ENCODE data around the gene KCTD6. TPM values are rescaled to one million over a fixed set of nuclear protein-coding genes. Genes with fewer than 3 reads are reported as not detected.

The KCTD6 gene
- total RNA-seq, 1 donor from 2014 or later = 9.7 TPM

DNA sequence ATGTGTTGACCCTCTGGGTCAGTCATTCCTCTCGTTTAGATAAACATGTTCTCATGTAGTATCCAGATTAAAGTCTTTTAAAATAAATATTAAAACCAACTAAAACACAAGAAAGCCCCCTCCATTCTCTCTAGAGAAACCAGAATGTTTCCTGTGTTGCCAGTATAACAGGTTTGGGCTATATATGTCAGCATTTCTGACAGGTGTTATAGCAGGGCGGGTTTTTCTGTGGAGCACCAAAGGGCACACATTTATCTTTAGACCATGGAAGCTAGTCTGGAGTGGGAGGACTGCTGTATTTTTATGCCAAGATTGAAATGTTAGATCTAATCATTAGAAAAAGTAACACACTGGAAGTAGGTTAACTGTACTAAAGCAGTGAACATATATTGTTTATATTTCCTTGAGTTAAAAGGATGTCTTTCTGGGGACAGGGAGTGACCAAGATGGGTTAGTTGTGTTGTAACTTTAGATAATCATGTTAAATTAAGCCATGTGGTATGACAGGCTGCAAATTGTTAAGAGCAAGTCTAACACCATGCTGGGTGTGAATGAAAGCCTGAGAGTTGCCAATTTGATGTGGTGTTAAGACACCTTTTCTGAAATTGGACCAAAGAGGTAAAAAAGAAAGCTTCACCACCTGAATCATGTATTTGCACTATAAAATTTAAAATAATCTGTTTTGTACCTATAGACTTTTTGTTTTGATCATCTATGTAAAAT is 15.6 kb downstream of the KCTD6 start:
- H3K9me3 Mint-ChIP-seq (ENCODE audit: low read depth) = no peaks in the 10 kb centered on the region
- TF ChIP-seq, protein P1, sequence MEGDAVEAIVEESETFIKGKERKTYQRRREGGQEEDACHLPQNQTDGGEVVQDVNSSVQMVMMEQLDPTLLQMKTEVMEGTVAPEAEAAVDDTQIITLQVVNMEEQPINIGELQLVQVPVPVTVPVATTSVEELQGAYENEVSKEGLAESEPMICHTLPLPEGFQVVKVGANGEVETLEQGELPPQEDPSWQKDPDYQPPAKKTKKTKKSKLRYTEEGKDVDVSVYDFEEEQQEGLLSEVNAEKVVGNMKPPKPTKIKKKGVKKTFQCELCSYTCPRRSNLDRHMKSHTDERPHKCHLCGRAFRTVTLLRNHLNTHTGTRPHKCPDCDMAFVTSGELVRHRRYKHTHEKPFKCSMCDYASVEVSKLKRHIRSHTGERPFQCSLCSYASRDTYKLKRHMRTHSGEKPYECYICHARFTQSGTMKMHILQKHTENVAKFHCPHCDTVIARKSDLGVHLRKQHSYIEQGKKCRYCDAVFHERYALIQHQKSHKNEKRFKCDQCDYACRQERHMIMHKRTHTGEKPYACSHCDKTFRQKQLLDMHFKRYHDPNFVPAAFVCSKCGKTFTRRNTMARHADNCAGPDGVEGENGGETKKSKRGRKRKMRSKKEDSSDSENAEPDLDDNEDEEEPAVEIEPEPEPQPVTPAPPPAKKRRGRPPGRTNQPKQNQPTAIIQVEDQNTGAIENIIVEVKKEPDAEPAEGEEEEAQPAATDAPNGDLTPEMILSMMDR (IDR thresholded peaks at IDR 0.05) = no peak
- no peak overlapping the region for H3K4me3 Mint-ChIP-seq (ENCODE audit: unreplicated experiment)
- DNase-seq (ENCODE audit: low spot score) = no peak
- H3K4me1 Mint-ChIP-seq (ENCODE audit: low read depth) = peaks cover 7% of the 10 kb centered on the region
- peaks cover 2% of the 10 kb centered on the region for H3K36me3 Mint-ChIP-seq (ENCODE audit: low read depth)
- H3K27me3 Mint-ChIP-seq (ENCODE audit: low read depth) = no peaks in the 10 kb centered on the region
- no peak overlapping the region for H3K27ac Mint-ChIP-seq (ENCODE audit: unreplicated experiment)

DNA sequence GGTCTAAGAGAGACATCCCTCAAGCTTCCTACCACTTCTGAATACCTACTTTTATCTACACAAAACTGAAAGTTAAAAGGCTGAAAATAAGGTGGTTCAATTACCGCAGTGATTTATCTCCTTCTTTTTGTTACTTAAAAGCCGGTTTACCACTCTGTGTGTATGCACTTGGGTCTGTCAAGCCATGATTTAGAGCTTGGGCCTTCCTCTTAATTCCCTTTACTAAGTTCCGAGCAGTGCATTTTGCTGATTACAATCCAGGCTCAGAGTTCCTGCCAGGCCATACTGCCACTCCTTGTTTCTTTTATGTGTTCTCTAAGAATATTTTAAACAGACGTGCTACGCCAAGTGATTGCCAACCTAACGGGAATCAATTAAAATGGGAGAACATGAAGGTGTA is 16.5 kb downstream of the KCTD6 start:
- no peak overlapping the region for H3K27ac Mint-ChIP-seq (ENCODE audit: unreplicated experiment)
- peaks cover 2% of the 10 kb centered on the region for H3K36me3 Mint-ChIP-seq (ENCODE audit: low read depth)
- no peaks in the 10 kb centered on the region for H3K27me3 Mint-ChIP-seq (ENCODE audit: low read depth)
- no peaks in the 10 kb centered on the region for H3K9me3 Mint-ChIP-seq (ENCODE audit: low read depth)
- H3K4me3 Mint-ChIP-seq (ENCODE audit: unreplicated experiment) = no peak overlapping the region
- TF ChIP-seq, protein P1 (IDR thresholded peaks at IDR 0.05) = no peak
- no peaks in the 10 kb centered on the region for H3K4me1 Mint-ChIP-seq (ENCODE audit: low read depth)
- no peak for DNase-seq (ENCODE audit: low spot score)

DNA sequence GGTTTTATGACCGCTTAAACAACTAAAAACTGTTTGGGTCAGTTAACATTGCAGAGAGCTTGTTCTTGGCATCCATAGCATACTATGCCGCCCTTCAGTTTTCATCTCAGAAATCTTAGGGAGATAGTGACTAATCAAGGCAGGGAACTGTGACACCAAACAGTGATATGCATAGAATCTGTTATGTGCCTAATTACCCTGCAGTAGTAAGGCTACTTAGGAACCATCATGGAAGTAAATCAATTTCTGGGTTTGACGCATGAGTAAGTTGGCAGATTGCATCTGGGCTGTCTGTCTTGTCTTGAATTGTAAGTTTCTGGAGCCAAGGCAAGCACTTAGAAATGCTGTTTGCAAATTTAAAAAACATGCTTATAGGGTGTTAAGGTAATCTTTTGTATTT is 22.5 kb downstream of the KCTD6 start:
- Mint-ChIP-seq H3K4me1 (ENCODE audit: low read depth) (peaks cover 6% of the 10 kb centered on the region), H3K4me3 (ENCODE audit: unreplicated experiment) (no peak overlapping the region)

DNA sequence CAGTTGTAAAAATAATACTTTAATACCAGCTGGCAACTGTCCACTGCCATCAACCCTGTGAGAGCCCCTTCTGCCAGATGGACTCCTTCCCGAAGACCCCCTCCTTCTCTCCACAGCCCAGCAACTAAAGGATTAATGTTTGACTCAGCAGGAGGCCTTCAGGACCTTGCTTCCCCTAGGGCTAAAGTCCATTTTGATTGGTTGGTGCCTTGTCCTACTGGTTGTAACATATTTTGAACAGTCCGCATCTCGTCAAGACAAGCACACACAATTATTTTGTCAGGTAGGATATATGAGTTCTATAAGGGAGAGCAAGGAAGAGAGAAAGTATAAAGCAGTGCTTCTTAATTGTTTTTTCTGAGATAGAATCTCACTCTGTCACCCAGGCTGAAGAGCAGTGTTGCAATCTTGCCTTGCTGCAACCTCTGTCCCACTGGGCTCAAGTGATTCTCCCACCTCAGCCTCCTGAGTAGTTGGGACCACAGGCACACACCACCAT is 26.4 kb downstream of the KCTD6 start:
- DNase-seq (ENCODE audit: low spot score) = no peak
- no peak overlapping the region for H3K27ac Mint-ChIP-seq (ENCODE audit: unreplicated experiment)
- H3K36me3 Mint-ChIP-seq (ENCODE audit: low read depth) = no peaks in the 10 kb centered on the region
- no peak overlapping the region for H3K4me3 Mint-ChIP-seq (ENCODE audit: unreplicated experiment)
- TF ChIP-seq, protein P1 (IDR thresholded peaks at IDR 0.05) = no peak
- H3K4me1 Mint-ChIP-seq (ENCODE audit: low read depth) = peaks cover 9% of the 10 kb centered on the region
- no peaks in the 10 kb centered on the region for H3K27me3 Mint-ChIP-seq (ENCODE audit: low read depth)
- H3K9me3 Mint-ChIP-seq (ENCODE audit: low read depth) = no peaks in the 10 kb centered on the region

More for the DNA sequence above, 22.5 kb downstream of the KCTD6 start:
- H3K27me3 Mint-ChIP-seq (ENCODE audit: low read depth) = no peaks in the 10 kb centered on the region
- H3K27ac Mint-ChIP-seq (ENCODE audit: unreplicated experiment) = no peak overlapping the region
- H3K36me3 Mint-ChIP-seq (ENCODE audit: low read depth) = peaks cover 2% of the 10 kb centered on the region
- DNase-seq (ENCODE audit: low spot score) = no peak
- H3K9me3 Mint-ChIP-seq (ENCODE audit: low read depth) = no peaks in the 10 kb centered on the region
- TF ChIP-seq, protein P1 (IDR thresholded peaks at IDR 0.05) = no peak

DNA sequence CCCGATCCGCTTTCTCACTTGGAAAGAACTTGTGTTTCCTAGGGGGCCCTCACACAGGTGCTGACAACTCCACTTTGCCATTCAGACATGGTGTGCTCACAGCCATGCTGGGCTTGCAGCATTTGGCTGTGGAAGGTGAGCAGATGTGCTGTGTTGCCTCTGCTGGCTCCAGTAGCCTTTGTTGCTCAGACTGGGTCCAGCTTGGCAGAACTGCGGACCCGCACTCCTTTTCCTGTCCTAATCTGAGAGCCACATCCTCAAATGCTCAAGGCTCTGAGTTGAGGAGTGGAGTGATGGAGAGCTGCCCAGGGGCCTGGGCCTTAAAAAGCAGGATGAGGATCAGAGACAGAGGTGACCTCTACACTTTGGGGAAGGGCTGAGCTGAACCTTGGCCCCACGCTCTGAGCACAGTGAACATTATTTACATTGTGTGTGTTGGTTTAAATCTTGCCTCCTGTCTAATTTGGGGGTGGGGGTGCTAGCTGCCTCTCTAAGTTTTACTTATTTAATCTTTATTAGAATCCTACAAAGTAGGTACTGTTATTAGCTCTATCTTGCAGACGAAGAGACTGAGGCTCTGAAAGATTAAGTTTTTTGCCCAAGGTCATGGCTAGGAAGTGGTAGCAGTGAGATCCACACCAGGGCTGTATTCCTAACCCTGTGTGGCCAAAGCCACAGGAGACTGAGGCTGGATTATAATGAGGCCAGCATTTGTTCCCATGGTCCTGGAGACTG is 27.9 kb downstream of the KCTD6 start:
- H3K9me3 Mint-ChIP-seq (ENCODE audit: low read depth) = no peaks in the 10 kb centered on the region
- no peak for DNase-seq (ENCODE audit: low spot score)
- no peak overlapping the region for H3K4me3 Mint-ChIP-seq (ENCODE audit: unreplicated experiment)
- peaks cover 9% of the 10 kb centered on the region for H3K4me1 Mint-ChIP-seq (ENCODE audit: low read depth)
- H3K27me3 Mint-ChIP-seq (ENCODE audit: low read depth) = no peaks in the 10 kb centered on the region
- H3K36me3 Mint-ChIP-seq (ENCODE audit: low read depth) = no peaks in the 10 kb centered on the region
- TF ChIP-seq, protein P1 (IDR thresholded peaks at IDR 0.05) = no peak
- H3K27ac Mint-ChIP-seq (ENCODE audit: unreplicated experiment) = no peak overlapping the region
